Purkinje cell (primary cell): ENCODE results near the gene KCNB1. TPM values are rescaled to one million over a fixed set of nuclear protein-coding genes. Genes with fewer than 3 reads are reported as not detected.

Experiments used
- polyA plus RNA-seq: library from polyadenylated mRNA; unstranded; fragments of >200 nt; fragmentation: Nextera tagmentation; gene quantifications from 2 replicates; pipeline ENCODE4 v1.2.1, GENCODE V29; 2014

KCNB1 gene
- polyA plus RNA-seq = 10.3 and 12.3 TPM in 2 replicates

DNA sequence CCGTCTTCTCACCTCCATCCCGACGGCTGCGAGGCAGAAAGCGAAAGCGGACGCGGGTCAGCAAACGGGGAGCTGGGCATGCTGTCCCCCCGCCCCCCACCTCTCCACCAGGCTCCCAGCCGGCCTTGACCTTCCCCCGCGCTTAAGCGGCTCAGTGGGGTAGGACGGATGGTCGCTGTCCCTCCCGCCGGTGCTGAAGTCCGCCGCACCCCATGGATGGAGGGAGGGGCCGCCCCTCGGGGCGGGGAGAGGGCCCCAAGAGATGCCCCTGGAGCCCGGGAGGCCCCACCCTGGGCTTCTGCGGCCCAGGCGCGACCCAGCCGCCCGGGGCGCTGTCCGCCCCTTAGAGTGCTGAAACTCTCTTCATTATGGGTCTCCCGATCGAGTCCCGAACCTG, at the start of gene KCNB1:
KCNB1 (minus strand) TSS at position 48 of the 397 bp plus-strand sequence. CDS start 188 bp downstream, outside the sequence.

Other genes starting within 250 kb of the KCNB1 start
- gene ZNFX1, start 204.6 kb downstream of the KCNB1 start, polyA plus RNA-seq = 1.1 and 1.4 TPM in 2 replicates
- not detected in 2 replicates for gene PTGIS, start 85.5 kb upstream of the KCNB1 start, polyA plus RNA-seq
- gene B4GALT5, start 231.2 kb upstream of the KCNB1 start, polyA plus RNA-seq = 15.8 and 20.7 TPM in 2 replicates